K562 (cell line): ENCODE results near the gene TAF1D.

Experiments used
- BDP1 ChIP-seq: IDR thresholded peaks from 3 replicates; pipeline ENCODE4 v1.6.1; 2011; ENCODE audit not compliant: insufficient read length, insufficient read depth
- MECOM ChIP-seq: fragments of 250-450 bp; sonication (Bioruptor Pico); IDR thresholded peaks from 2 replicates; pipeline ENCODE4 v1.8.0; 2022; ENCODE audit warnings: inconsistent platforms
- POLR2AphosphoS5 ChIP-seq: IDR thresholded peaks from 2 replicates; pipeline ENCODE4 v1.6.1; 2011; ENCODE audit warnings: mild to moderate bottlenecking, low read depth, low read length, moderate library complexity; ENCODE audit not compliant: control insufficient read depth, insufficient read depth
- TAF1 ChIP-seq: IDR thresholded peaks from 2 replicates; pipeline ENCODE4 v1.6.1; 2011; ENCODE audit warnings: mild to moderate bottlenecking, low read length, moderate library complexity; ENCODE audit not compliant: insufficient read depth, control insufficient read depth, severe bottlenecking; ENCODE audit errors: extremely low read depth
- TF ChIP-seq, protein P1 (sequence below): sonication (generic); formaldehyde crosslinking; IDR thresholded peaks from 2 replicates; pipeline ENCODE4 v1.9.0; 2022; ENCODE audit warnings: mild to moderate bottlenecking, missing genetic modification reagents
- TF ChIP-seq, protein P2 (sequence below): IDR thresholded peaks from 3 replicates; pipeline ENCODE4 v1.6.1; 2011; ENCODE audit warnings: borderline replicate concordance, mild to moderate bottlenecking; ENCODE audit not compliant: insufficient read length, insufficient read depth
- TF ChIP-seq, protein P3 (sequence below): fragments of 250-450 bp; sonication (Bioruptor Pico); IDR thresholded peaks from 2 replicates; pipeline ENCODE4 v1.4.0; 2020; ENCODE audit warnings: mild to moderate bottlenecking, moderate library complexity
- TF ChIP-seq, protein P4 (sequence below), 3 experiments: IDR thresholded peaks in 2 of 3; conservative IDR thresholded peaks in 1 of 3; 2 replicates each; pipeline ENCODE4 v1.5.1; 2011 to 2012; ENCODE audit warnings: low read length in 3 of 3, mild to moderate bottlenecking in 3 of 3, control low read depth in 2 of 3, improper control_type of control experiment in 1 of 3, inconsistent platforms in 1 of 3, low read depth in 1 of 3, mixed read lengths in 1 of 3, moderate library complexity in 1 of 3; ENCODE audit not compliant: insufficient read depth in 2 of 3
- TF ChIP-seq, protein P5 (sequence below): fragments of 250-450 bp; sonication (Bioruptor Pico); IDR thresholded peaks from 2 replicates; pipeline ENCODE4 v1.8.0; 2021; ENCODE audit warnings: moderate library complexity, mild to moderate bottlenecking, inconsistent platforms

DNA sequence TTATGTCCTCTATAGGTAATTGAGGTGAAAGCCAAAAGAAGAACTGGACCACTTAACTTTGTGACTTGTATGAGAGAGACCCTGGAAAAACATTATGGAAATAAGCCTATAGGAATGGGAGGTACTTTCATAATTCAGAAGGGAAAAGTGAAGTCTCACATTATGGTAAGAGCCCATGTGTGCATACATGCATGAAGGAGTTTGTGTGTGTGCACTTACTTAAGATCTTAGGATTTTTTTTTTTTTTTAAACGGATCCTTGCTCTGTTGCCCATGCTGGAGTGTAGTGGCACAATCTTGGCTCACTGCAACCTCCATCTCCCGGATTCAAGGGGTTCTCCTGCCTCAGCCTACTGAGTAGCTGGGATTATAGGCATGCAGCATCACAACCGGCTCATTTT is 16.0 kb upstream of the TAF1D start:
- TF ChIP-seq POLR2AphosphoS5 (no peak), TAF1 (no peak), BDP1 (no peak), MECOM (CRISPR knock-in tag) (no peak)
- TF ChIP-seq, protein P1, sequence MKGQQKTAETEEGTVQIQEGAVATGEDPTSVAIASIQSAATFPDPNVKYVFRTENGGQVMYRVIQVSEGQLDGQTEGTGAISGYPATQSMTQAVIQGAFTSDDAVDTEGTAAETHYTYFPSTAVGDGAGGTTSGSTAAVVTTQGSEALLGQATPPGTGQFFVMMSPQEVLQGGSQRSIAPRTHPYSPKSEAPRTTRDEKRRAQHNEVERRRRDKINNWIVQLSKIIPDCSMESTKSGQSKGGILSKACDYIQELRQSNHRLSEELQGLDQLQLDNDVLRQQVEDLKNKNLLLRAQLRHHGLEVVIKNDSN (CRISPR knock-in tag): no peak
- TF ChIP-seq, protein P2, sequence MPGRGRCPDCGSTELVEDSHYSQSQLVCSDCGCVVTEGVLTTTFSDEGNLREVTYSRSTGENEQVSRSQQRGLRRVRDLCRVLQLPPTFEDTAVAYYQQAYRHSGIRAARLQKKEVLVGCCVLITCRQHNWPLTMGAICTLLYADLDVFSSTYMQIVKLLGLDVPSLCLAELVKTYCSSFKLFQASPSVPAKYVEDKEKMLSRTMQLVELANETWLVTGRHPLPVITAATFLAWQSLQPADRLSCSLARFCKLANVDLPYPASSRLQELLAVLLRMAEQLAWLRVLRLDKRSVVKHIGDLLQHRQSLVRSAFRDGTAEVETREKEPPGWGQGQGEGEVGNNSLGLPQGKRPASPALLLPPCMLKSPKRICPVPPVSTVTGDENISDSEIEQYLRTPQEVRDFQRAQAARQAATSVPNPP: no peak
- TF ChIP-seq, protein P3, sequence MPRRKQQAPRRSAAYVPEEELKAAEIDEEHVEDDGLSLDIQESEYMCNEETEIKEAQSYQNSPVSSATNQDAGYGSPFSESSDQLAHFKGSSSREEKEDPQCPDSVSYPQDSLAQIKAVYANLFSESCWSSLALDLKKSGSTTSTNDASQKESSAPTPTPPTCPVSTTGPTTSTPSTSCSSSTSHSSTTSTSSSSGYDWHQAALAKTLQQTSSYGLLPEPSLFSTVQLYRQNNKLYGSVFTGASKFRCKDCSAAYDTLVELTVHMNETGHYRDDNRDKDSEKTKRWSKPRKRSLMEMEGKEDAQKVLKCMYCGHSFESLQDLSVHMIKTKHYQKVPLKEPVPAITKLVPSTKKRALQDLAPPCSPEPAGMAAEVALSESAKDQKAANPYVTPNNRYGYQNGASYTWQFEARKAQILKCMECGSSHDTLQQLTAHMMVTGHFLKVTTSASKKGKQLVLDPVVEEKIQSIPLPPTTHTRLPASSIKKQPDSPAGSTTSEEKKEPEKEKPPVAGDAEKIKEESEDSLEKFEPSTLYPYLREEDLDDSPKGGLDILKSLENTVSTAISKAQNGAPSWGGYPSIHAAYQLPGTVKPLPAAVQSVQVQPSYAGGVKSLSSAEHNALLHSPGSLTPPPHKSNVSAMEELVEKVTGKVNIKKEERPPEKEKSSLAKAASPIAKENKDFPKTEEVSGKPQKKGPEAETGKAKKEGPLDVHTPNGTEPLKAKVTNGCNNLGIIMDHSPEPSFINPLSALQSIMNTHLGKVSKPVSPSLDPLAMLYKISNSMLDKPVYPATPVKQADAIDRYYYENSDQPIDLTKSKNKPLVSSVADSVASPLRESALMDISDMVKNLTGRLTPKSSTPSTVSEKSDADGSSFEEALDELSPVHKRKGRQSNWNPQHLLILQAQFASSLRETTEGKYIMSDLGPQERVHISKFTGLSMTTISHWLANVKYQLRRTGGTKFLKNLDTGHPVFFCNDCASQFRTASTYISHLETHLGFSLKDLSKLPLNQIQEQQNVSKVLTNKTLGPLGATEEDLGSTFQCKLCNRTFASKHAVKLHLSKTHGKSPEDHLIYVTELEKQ: no peak
- TF ChIP-seq, protein P4, sequence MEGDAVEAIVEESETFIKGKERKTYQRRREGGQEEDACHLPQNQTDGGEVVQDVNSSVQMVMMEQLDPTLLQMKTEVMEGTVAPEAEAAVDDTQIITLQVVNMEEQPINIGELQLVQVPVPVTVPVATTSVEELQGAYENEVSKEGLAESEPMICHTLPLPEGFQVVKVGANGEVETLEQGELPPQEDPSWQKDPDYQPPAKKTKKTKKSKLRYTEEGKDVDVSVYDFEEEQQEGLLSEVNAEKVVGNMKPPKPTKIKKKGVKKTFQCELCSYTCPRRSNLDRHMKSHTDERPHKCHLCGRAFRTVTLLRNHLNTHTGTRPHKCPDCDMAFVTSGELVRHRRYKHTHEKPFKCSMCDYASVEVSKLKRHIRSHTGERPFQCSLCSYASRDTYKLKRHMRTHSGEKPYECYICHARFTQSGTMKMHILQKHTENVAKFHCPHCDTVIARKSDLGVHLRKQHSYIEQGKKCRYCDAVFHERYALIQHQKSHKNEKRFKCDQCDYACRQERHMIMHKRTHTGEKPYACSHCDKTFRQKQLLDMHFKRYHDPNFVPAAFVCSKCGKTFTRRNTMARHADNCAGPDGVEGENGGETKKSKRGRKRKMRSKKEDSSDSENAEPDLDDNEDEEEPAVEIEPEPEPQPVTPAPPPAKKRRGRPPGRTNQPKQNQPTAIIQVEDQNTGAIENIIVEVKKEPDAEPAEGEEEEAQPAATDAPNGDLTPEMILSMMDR (IDR thresholded peaks at IDR 0.05 in 2 of 3, conservative IDR thresholded peaks at IDR 0.05 in 1 of 3; ENCODE audit: insufficient read depth in 2 of 3, low read depth in 1 of 3, low read length in 3 of 3): no peak
- TF ChIP-seq, protein P5, sequence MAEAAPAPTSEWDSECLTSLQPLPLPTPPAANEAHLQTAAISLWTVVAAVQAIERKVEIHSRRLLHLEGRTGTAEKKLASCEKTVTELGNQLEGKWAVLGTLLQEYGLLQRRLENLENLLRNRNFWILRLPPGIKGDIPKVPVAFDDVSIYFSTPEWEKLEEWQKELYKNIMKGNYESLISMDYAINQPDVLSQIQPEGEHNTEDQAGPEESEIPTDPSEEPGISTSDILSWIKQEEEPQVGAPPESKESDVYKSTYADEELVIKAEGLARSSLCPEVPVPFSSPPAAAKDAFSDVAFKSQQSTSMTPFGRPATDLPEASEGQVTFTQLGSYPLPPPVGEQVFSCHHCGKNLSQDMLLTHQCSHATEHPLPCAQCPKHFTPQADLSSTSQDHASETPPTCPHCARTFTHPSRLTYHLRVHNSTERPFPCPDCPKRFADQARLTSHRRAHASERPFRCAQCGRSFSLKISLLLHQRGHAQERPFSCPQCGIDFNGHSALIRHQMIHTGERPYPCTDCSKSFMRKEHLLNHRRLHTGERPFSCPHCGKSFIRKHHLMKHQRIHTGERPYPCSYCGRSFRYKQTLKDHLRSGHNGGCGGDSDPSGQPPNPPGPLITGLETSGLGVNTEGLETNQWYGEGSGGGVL (CRISPR knock-in tag): no peak
